Measurements from ENCODE around the gene FANCL.

The FANCL gene

DNA sequence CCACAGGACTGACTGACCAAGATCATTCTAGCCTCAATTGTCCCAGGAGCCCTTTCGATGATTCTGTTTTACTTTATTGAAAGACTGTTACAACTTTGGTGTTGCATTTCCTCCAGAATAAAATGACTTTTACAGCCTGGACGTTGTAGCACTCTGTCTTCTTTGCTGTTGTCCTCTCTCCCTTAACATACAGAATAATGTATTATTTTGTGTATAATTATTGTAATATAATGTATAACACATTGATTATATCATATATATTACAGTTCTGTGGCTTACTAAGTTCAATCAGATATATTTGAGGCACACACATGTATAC, 380 bp upstream of the FANCL start:
- Histone ChIP-seq H3K4me3 (ENCODE audit: low read length) (peak overlapping the region; percentile 92), H3K4me1 (ENCODE audit: low read length) (peaks cover 9% of the 10 kb centered on the region), H2AFZ (ENCODE audit: low read depth, low read length) (peak overlapping the region; percentile 96), H3K79me2 (ENCODE audit: low read length) (peaks cover 42% of the 10 kb centered on the region), H3K27ac (ENCODE audit: low read length) (peak overlapping the region; percentile 79), H3K9me3 (ENCODE audit: insufficient read depth, low read length) (no peaks in the 10 kb centered on the region), H3K4me2 (ENCODE audit: low read length) (peak overlapping the region; percentile 72), H4K20me1 (ENCODE audit: insufficient read depth, low read length) (no peaks in the 10 kb centered on the region), H3K27me3 (ENCODE audit: low read depth, low read length) (no peaks in the 10 kb centered on the region), H3K36me3 (replicated peaks; ENCODE audit: low read depth, low read length) (no peaks in the 10 kb centered on the region), H3K9ac (ENCODE audit: low read length) (peak overlapping the region; percentile 97)
- TF ChIP-seq, protein P1, sequence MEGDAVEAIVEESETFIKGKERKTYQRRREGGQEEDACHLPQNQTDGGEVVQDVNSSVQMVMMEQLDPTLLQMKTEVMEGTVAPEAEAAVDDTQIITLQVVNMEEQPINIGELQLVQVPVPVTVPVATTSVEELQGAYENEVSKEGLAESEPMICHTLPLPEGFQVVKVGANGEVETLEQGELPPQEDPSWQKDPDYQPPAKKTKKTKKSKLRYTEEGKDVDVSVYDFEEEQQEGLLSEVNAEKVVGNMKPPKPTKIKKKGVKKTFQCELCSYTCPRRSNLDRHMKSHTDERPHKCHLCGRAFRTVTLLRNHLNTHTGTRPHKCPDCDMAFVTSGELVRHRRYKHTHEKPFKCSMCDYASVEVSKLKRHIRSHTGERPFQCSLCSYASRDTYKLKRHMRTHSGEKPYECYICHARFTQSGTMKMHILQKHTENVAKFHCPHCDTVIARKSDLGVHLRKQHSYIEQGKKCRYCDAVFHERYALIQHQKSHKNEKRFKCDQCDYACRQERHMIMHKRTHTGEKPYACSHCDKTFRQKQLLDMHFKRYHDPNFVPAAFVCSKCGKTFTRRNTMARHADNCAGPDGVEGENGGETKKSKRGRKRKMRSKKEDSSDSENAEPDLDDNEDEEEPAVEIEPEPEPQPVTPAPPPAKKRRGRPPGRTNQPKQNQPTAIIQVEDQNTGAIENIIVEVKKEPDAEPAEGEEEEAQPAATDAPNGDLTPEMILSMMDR (IDR thresholded peaks at IDR 0.05; ENCODE audit: low read depth, low read length) = no peak
- TF ChIP-seq EZH2phosphoT487 (IDR thresholded peaks at IDR 0.05; ENCODE audit: low read depth) = no peak

- Histone ChIP-seq H3K36me3 (replicated peaks; ENCODE audit: low read depth, low read length) (peaks cover 3% of the 10 kb centered on the region), H3K4me1 (ENCODE audit: low read length) (peaks cover 9% of the 10 kb centered on the region), H3K27me3 (ENCODE audit: low read depth, low read length) (no peaks in the 10 kb centered on the region), H3K79me2 (ENCODE audit: low read length) (peaks cover 63% of the 10 kb centered on the region), H3K9ac (ENCODE audit: low read length) (no peak overlapping the region), H3K4me3 (ENCODE audit: low read length) (no peak overlapping the region), H3K9me3 (ENCODE audit: insufficient read depth, low read length) (no peaks in the 10 kb centered on the region), H3K4me2 (ENCODE audit: low read length) (peak overlapping the region; percentile 4; the same call in 1 of the 2 replicates), H2AFZ (ENCODE audit: low read depth, low read length) (no peak overlapping the region), H3K27ac (ENCODE audit: low read length) (no peak overlapping the region), H4K20me1 (ENCODE audit: insufficient read depth, low read length) (no peaks in the 10 kb centered on the region)
- TF ChIP-seq, protein P1 (IDR thresholded peaks at IDR 0.05; ENCODE audit: low read depth, low read length) = no peak
- no peak for TF ChIP-seq EZH2phosphoT487 (IDR thresholded peaks at IDR 0.05; ENCODE audit: low read depth)
Observed at GRCh38 chr2:58239243-58239925, 1.7 kb downstream of the FANCL start.

GRCh38 chr2:58237741-58238140, 3.4 kb downstream of the FANCL start:
- Histone ChIP-seq H3K4me1 (ENCODE audit: low read length) (peaks cover 9% of the 10 kb centered on the region), H3K9me3 (ENCODE audit: insufficient read depth, low read length) (no peaks in the 10 kb centered on the region), H3K4me3 (ENCODE audit: low read length) (no peak overlapping the region), H3K4me2 (ENCODE audit: low read length) (no peak overlapping the region), H3K9ac (ENCODE audit: low read length) (no peak overlapping the region), H4K20me1 (ENCODE audit: insufficient read depth, low read length) (no peaks in the 10 kb centered on the region), H3K27me3 (ENCODE audit: low read depth, low read length) (no peaks in the 10 kb centered on the region), H3K27ac (ENCODE audit: low read length) (no peak overlapping the region), H3K79me2 (ENCODE audit: low read length) (peaks cover 79% of the 10 kb centered on the region), H3K36me3 (replicated peaks; ENCODE audit: low read depth, low read length) (peaks cover 3% of the 10 kb centered on the region), H2AFZ (ENCODE audit: low read depth, low read length) (no peak overlapping the region)
- TF ChIP-seq, protein P1 (IDR thresholded peaks at IDR 0.05; ENCODE audit: low read depth, low read length) = no peak
- no peak for TF ChIP-seq EZH2phosphoT487 (IDR thresholded peaks at IDR 0.05; ENCODE audit: low read depth)

DNA sequence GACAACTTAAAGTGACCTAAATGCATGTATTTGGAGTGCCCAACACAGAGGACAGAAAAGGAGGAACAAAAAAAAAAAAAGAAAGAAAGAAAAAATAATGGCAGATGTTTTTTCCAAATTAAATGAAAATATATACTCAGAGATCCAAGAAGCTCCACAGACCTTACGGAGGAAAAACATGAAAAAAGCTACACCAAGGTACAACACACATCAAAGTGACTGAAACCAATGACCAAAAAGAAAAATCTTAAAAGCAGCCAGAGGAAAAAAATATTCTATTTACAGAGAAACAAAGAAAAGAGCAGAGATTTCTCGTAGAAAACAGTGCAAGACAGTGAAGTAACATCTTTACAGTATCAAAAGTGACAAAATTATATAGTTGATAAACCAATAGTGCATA, 5.1 kb downstream of the FANCL start:
- Histone ChIP-seq H3K79me2 (ENCODE audit: low read length) (peaks cover 91% of the 10 kb centered on the region), H3K9me3 (ENCODE audit: insufficient read depth, low read length) (no peaks in the 10 kb centered on the region), H3K27me3 (ENCODE audit: low read depth, low read length) (no peaks in the 10 kb centered on the region), H3K36me3 (replicated peaks; ENCODE audit: low read depth, low read length) (peaks cover 3% of the 10 kb centered on the region), H3K4me2 (ENCODE audit: low read length) (no peak overlapping the region), H3K27ac (ENCODE audit: low read length) (no peak overlapping the region), H4K20me1 (ENCODE audit: insufficient read depth, low read length) (no peaks in the 10 kb centered on the region), H3K9ac (ENCODE audit: low read length) (no peak overlapping the region), H2AFZ (ENCODE audit: low read depth, low read length) (no peak overlapping the region), H3K4me3 (ENCODE audit: low read length) (no peak overlapping the region), H3K4me1 (ENCODE audit: low read length) (peaks cover 6% of the 10 kb centered on the region)
- TF ChIP-seq EZH2phosphoT487 (IDR thresholded peaks at IDR 0.05; ENCODE audit: low read depth) = no peak
- TF ChIP-seq, protein P1 (IDR thresholded peaks at IDR 0.05; ENCODE audit: low read depth, low read length) = no peak
